Epithelial cell of proximal tubule (primary cell): ENCODE results near the gene ITPR2. TPM values are rescaled to one million over a fixed set of nuclear protein-coding genes. Genes with fewer than 3 reads are reported as not detected.

Experiments used
- DNase-seq: peaks from one replicate; pipeline ENCODE4 v3.0.0-alpha.2; 2011; ENCODE audit warnings: low read depth
- H3K4me3 ChIP-seq: 2 replicates; pipeline ENCODE4 v1.5.1; 2011; ENCODE audit warnings: low read depth, mild to moderate bottlenecking, low read length
- CTCF ChIP-seq: conservative IDR thresholded peaks from 2 replicates; pipeline ENCODE4 v1.5.1; 2012; ENCODE audit warnings: low read depth, mild to moderate bottlenecking, low read length
- total RNA-seq: library from RNA; depleted of rRNA; stranded (reverse); fragments of >200 nt; gene quantifications from 2 replicates; pipeline ENCODE4 v1.2.3, GENCODE V29; 2015

ITPR2 gene
- total RNA-seq, 1 donor from 2014 or later = 13.5 TPM

GRCh38 chr12:26748412-26748740, 84.6 kb downstream of the ITPR2 start:
- no peak overlapping the region for H3K4me3 ChIP-seq
- no peak for TF ChIP-seq CTCF

GRCh38 chr12:26746121-26746714, 86.8 kb downstream of the ITPR2 start:
- no peak overlapping the region for H3K4me3 ChIP-seq
- DNase-seq = no peak
- no peak for TF ChIP-seq CTCF

More at GRCh38 chr12:26748412-26748740, 84.6 kb downstream of the ITPR2 start:
- no peak for DNase-seq

- no peak overlapping the region for H3K4me3 ChIP-seq
- no peak for TF ChIP-seq CTCF
- no peak for DNase-seq
These were observed 88.1 kb downstream of the ITPR2 start for GRCh38 chr12:26744697-26745440.

- no peak for DNase-seq
- H3K4me3 ChIP-seq = no peak overlapping the region
- no peak for TF ChIP-seq CTCF
These were observed 88.9 kb downstream of the ITPR2 start for GRCh38 chr12:26744042-26744626.

- H3K4me3 ChIP-seq = no peak overlapping the region
- no peak for DNase-seq
- no peak for TF ChIP-seq CTCF
These were observed 91.3 kb downstream of the ITPR2 start for GRCh38 chr12:26741584-26742227.

- no peak for TF ChIP-seq CTCF
- H3K4me3 ChIP-seq = no peak overlapping the region
- no peak for DNase-seq
These were observed 92.0 kb downstream of the ITPR2 start for GRCh38 chr12:26740991-26741390.
